PFSK-1 (cell line): ENCODE measurements around the gene CNTNAP2.

Source experiments
- FOXP2 ChIP-seq: optimal IDR thresholded peaks from 2 replicates; pipeline ENCODE3; 2011; ENCODE audit warnings: borderline replicate concordance, control low read depth, inconsistent platforms; ENCODE audit not compliant: insufficient read depth; ENCODE audit errors: extremely low read length, extremely low read depth
- POLR2AphosphoS5 ChIP-seq: IDR thresholded peaks from 2 replicates; pipeline ENCODE4 v1.6.1; 2012; ENCODE audit warnings: low read depth, mild to moderate bottlenecking, control low read depth, low read length, moderate library complexity
- REST ChIP-seq, 2 experiments: IDR thresholded peaks; 2 replicates each; pipeline versions ENCODE4 v1.6.1 to v1.8.0; 2011 to 2012; ENCODE audit warnings: low read depth in 2 of 2, low read length in 2 of 2, control low read depth in 1 of 2, inconsistent platforms in 1 of 2, mild to moderate bottlenecking in 1 of 2, moderate library complexity in 1 of 2; ENCODE audit not compliant: insufficient read depth in 1 of 2
- SIN3A ChIP-seq: IDR thresholded peaks from 2 replicates; pipeline ENCODE4 v1.6.1; 2012; ENCODE audit warnings: mild to moderate bottlenecking, low read length, moderate library complexity, borderline replicate concordance; ENCODE audit not compliant: insufficient read depth
- TAF1 ChIP-seq: IDR thresholded peaks from 2 replicates; pipeline ENCODE4 v1.6.1; 2012; ENCODE audit warnings: low read length, control low read depth, borderline replicate concordance; ENCODE audit not compliant: insufficient read depth

The CNTNAP2 gene

DNA sequence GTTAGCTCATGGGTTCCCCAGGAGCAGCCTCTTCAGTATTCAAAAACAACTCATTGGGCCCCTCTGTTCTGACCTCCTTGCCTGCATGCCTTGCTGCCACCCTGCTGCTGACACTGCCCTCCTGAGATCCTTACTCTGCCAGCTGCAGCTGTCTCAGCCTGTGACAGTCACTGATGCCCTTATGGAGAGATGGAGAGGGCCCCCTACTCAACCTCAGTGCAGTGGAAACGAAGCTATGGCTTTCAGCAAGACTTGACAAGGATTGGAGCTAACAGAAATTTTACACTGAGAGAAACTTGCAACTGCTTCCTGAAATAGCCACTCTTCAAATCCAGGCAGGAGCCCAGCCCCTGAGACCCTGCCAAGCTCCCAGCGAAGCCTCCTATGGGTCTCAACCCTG lies 1795.7 kb downstream of the CNTNAP2 start:
- TF ChIP-seq POLR2AphosphoS5 (no peak), TAF1 (no peak), FOXP2 (no peak), REST (IDR thresholded peaks at IDR 0.05; ENCODE audit: insufficient read depth in 1 of 2, low read depth in 2 of 2, low read length in 2 of 2) (no peak), SIN3A (no peak)

- TF ChIP-seq REST (IDR thresholded peaks at IDR 0.05; ENCODE audit: insufficient read depth in 1 of 2, low read depth in 2 of 2, low read length in 2 of 2) = no peak
- TF ChIP-seq POLR2AphosphoS5 = no peak
- no peak for TF ChIP-seq SIN3A
- TF ChIP-seq FOXP2 = no peak
Measured at GRCh38 chr7:147912946-147913638, 1796.5 kb downstream of the CNTNAP2 start.

GRCh38 chr7:147915781-147916180 lies 1799.2 kb downstream of the CNTNAP2 start:
- TF ChIP-seq REST (IDR thresholded peaks at IDR 0.05; ENCODE audit: insufficient read depth in 1 of 2, low read depth in 2 of 2, low read length in 2 of 2) (no peak), POLR2AphosphoS5 (no peak), FOXP2 (no peak), TAF1 (no peak), SIN3A (no peak)

DNA sequence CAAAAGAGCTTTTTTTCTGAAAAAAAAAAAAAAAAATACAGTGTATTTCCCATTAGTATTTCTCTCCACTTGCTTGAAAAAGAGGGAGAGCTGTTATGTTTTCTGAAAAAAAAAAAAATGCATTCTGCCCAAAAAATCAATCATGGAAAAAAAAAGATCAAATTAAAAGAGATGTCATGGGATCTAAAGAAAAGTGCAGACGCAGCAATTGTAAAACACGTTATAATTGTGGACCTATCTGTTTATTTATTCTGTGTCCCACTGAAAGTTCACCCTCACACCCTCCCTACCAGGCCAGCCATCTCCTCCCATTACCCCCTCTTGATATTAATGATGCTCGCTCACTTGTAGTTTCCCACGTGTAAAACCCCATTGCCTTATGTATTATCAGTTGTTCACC lies 1800.0 kb downstream of the CNTNAP2 start:
- TF ChIP-seq FOXP2 = no peak
- TF ChIP-seq SIN3A = no peak
- TF ChIP-seq POLR2AphosphoS5 = no peak
- no peak for TF ChIP-seq REST (IDR thresholded peaks at IDR 0.05; ENCODE audit: insufficient read depth in 1 of 2, low read depth in 2 of 2, low read length in 2 of 2)
- TF ChIP-seq TAF1 = no peak

- TF ChIP-seq SIN3A (no peak), POLR2AphosphoS5 (no peak), FOXP2 (no peak), TAF1 (no peak), REST (IDR thresholded peaks at IDR 0.05; ENCODE audit: insufficient read depth in 1 of 2, low read depth in 2 of 2, low read length in 2 of 2) (no peak)
Measured at GRCh38 chr7:147923841-147924240, 1807.2 kb downstream of the CNTNAP2 start.
